Measurements from ENCODE around the gene HYAL3. TPM values are rescaled to one million over a fixed set of nuclear protein-coding genes. Genes with fewer than 3 reads are reported as not detected.

HYAL3 gene
- total and polyA plus RNA-seq, 2 of the 13 experiments (the other 11 are each of a cell fraction or from before 2014, with no cell fraction given) = 5.5 to 10.4 TPM

DNA sequence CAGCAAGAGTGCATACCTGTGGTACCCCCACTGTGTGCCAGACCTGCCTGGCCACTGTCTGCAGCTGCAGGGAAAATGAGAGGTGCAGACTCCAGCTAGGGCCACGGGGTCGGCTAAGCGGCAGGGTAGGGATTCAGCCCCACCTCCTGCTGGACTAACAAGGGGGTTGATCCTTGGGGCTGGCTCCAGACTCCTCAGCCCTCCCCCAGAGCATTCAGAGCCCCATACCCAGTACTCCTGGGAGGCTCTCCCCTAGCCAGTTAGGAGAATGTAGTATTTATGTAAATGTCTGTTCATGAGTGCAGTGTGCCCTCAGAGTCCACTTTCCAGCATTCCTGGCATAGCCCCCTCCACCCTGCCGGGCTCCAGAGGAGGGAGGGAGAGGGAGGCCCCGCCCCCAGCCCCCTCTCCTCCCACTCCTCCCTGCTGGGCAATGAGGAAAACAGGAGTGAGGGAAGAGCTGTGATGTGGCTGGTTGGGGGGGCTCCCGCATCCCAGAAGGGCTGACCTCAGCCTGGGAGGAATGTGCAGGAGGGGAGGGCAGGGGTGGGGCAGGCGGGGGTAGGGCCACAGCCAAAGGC, 34.7 kb downstream of the HYAL3 start (continued):
- TF ChIP-seq ZNF781 (CRISPR knock-in tag; IDR thresholded peaks at IDR 0.05; ENCODE audit: borderline replicate concordance, not compliant biosample characterization) = no peak
- no peak for TF ChIP-seq ZSCAN12 (CRISPR knock-in tag; IDR thresholded peaks at IDR 0.05)
- TF ChIP-seq ZSCAN21 (CRISPR knock-in tag; IDR thresholded peaks at IDR 0.05; ENCODE audit: borderline replicate concordance) = no peak
- 0 out of 2 replicates have a peak, but pooled peaks have one; percentile 25 for TF ChIP-seq ZBTB46 (CRISPR knock-in tag; IDR thresholded peaks at IDR 0.05; ENCODE audit: borderline replicate concordance)
- no peak for TF ChIP-seq NPAS2 (CRISPR knock-in tag; IDR thresholded peaks at IDR 0.05; ENCODE audit: borderline replicate concordance)
- no peak for TF ChIP-seq MAFK (conservative IDR thresholded peaks at IDR 0.05 in 1 of 2, IDR thresholded peaks at IDR 0.05 in 1 of 2; ENCODE audit: low read length in 2 of 2)
- TF ChIP-seq CEBPG (CRISPR knock-in tag; IDR thresholded peaks at IDR 0.05) = peak; percentile 4; the same call in 1 of the 2 replicates
- peak; percentile 3; the same call in 1 of the 2 replicates for TF ChIP-seq PHF8 (CRISPR knock-in tag; IDR thresholded peaks at IDR 0.05)
- TF ChIP-seq ZNF782 (CRISPR knock-in tag; IDR thresholded peaks at IDR 0.05; ENCODE audit: borderline replicate concordance) = no peak
- TF ChIP-seq ZNF251 (CRISPR knock-in tag; IDR thresholded peaks at IDR 0.05) = no peak
- no peak for TF ChIP-seq ZNF749 (CRISPR knock-in tag; IDR thresholded peaks at IDR 0.05; ENCODE audit: borderline replicate concordance)
- no peak for TF ChIP-seq MAFF (IDR thresholded peaks at IDR 0.05; ENCODE audit: low read depth, low read length)
- no peak for TF ChIP-seq ZBTB1 (CRISPR knock-in tag; IDR thresholded peaks at IDR 0.05; ENCODE audit: borderline replicate concordance)
- no peak for TF ChIP-seq NFATC3 (CRISPR knock-in tag; IDR thresholded peaks at IDR 0.05)
- TF ChIP-seq ZBTB7A (CRISPR knock-in tag; IDR thresholded peaks at IDR 0.05) = no peak
- TF ChIP-seq ZNF720 (CRISPR knock-in tag; IDR thresholded peaks at IDR 0.05) = no peak
- TF ChIP-seq STAG1 (CRISPR knock-in tag; IDR thresholded peaks at IDR 0.05) = no peak
- TF ChIP-seq ZNF770 (CRISPR knock-in tag; IDR thresholded peaks at IDR 0.05) = no peak
- no peak for TF ChIP-seq TRIM22 (IDR thresholded peaks at IDR 0.05)
- TF ChIP-seq, protein P1, sequence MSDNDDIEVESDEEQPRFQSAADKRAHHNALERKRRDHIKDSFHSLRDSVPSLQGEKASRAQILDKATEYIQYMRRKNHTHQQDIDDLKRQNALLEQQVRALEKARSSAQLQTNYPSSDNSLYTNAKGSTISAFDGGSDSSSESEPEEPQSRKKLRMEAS (IDR thresholded peaks at IDR 0.05) = no peak
- TF ChIP-seq PBX3 (CRISPR knock-in tag; IDR thresholded peaks at IDR 0.05; ENCODE audit: borderline replicate concordance) = no peak
- no peak for TF ChIP-seq MAF1 (CRISPR knock-in tag; IDR thresholded peaks at IDR 0.05; ENCODE audit: borderline replicate concordance)
- no peak for TF ChIP-seq HOXA5 (CRISPR knock-in tag; IDR thresholded peaks at IDR 0.05)
- no peak for TF ChIP-seq GLI4 (CRISPR knock-in tag; IDR thresholded peaks at IDR 0.05; ENCODE audit: borderline replicate concordance)
